SK-N-SH treated with all-trans-retinoic acid at 6 μM for 48 hours (cell line): ENCODE results near the gene CALCOCO2.

Experiments used
- ATAC-seq: fragments of 200-7000 bp; cut with Tn5 transposase; 3 replicates; pipeline ENCODE4 v1.9.1; 2020; ENCODE audit warnings: mild to moderate bottlenecking, moderate library complexity
- ARNTL ChIP-seq: fragments of 450-650 bp; formaldehyde crosslinking; IDR thresholded peaks from 2 replicates; pipeline ENCODE4 v1.5.0; 2020; ENCODE audit warnings: low read depth, mild to moderate bottlenecking, moderate library complexity, borderline replicate concordance
- BACH2 ChIP-seq: fragments of 250-450 bp; sonication (Bioruptor Pico); IDR thresholded peaks from 2 replicates; pipeline ENCODE4 v1.9.0; 2021; ENCODE audit warnings: mild to moderate bottlenecking, borderline replicate concordance
- CSDC2 ChIP-seq: fragments of 250-450 bp; sonication (Bioruptor Pico); IDR thresholded peaks from 2 replicates; pipeline ENCODE4 v1.5.0; 2020; ENCODE audit warnings: mild to moderate bottlenecking, moderate library complexity
- CSRNP3 ChIP-seq: fragments of 250-450 bp; sonication (Bioruptor Pico); IDR thresholded peaks from 2 replicates; pipeline ENCODE4 v1.5.1; 2021; ENCODE audit warnings: mild to moderate bottlenecking, moderate library complexity
- ESRRG ChIP-seq: fragments of 250-450 bp; sonication (Bioruptor Pico); IDR thresholded peaks from 2 replicates; pipeline ENCODE4 v1.6.1; 2021; ENCODE audit warnings: mild to moderate bottlenecking
- GLIS3 ChIP-seq: fragments of 250-450 bp; sonication (Bioruptor Pico); IDR thresholded peaks from 2 replicates; pipeline ENCODE4 v1.5.0; 2020; ENCODE audit warnings: mild to moderate bottlenecking, moderate library complexity
- ISL1 ChIP-seq: fragments of 250-450 bp; sonication (Bioruptor Pico); IDR thresholded peaks from 2 replicates; pipeline ENCODE4 v2.1.2; 2022; ENCODE audit warnings: mild to moderate bottlenecking, moderate library complexity
- OSR1 ChIP-seq: fragments of 250-450 bp; sonication (Bioruptor Pico); IDR thresholded peaks from 2 replicates; pipeline ENCODE4 v1.8.0; 2022; ENCODE audit warnings: moderate library complexity, mild to moderate bottlenecking, inconsistent platforms
- PATZ1 ChIP-seq: fragments of 250-450 bp; sonication (Bioruptor Pico); IDR thresholded peaks from 2 replicates; pipeline ENCODE4 v1.8.0; 2020; ENCODE audit warnings: mild to moderate bottlenecking, moderate library complexity, borderline replicate concordance
- POU6F1 ChIP-seq: fragments of 250-450 bp; sonication (Bioruptor Pico); IDR thresholded peaks from 2 replicates; pipeline ENCODE4 v1.8.0; 2021; ENCODE audit warnings: low read depth, mild to moderate bottlenecking, moderate library complexity, borderline replicate concordance
- PPARA ChIP-seq: fragments of 250-450 bp; sonication (Bioruptor Pico); IDR thresholded peaks from 2 replicates; pipeline ENCODE4 v1.5.0; 2020; ENCODE audit warnings: mild to moderate bottlenecking, borderline replicate concordance
- RARB ChIP-seq: fragments of 250-450 bp; sonication (Bioruptor Pico); IDR thresholded peaks from 2 replicates; pipeline ENCODE4 v1.8.0; 2021; ENCODE audit warnings: mild to moderate bottlenecking, moderate library complexity
- SNAI2 ChIP-seq: fragments of 250-450 bp; sonication (Bioruptor Pico); IDR thresholded peaks from 2 replicates; pipeline ENCODE4 v1.5.0; 2020; ENCODE audit warnings: mild to moderate bottlenecking, moderate library complexity
- TCF4 ChIP-seq: fragments of 250-450 bp; sonication (Bioruptor Pico); IDR thresholded peaks from 2 replicates; pipeline ENCODE4 v1.8.0; 2021; ENCODE audit warnings: mild to moderate bottlenecking, moderate library complexity, borderline replicate concordance
- TOX ChIP-seq: fragments of 250-450 bp; sonication (Bioruptor Pico); IDR thresholded peaks from 2 replicates; pipeline ENCODE4 v1.8.0; 2021; ENCODE audit warnings: mild to moderate bottlenecking, moderate library complexity, borderline replicate concordance
- ZC3H10 ChIP-seq: fragments of 250-450 bp; sonication (Bioruptor Pico); IDR thresholded peaks from 2 replicates; pipeline ENCODE4 v1.5.1; 2021; ENCODE audit warnings: mild to moderate bottlenecking, moderate library complexity
- ZFP3 ChIP-seq: fragments of 250-450 bp; sonication (Bioruptor Pico); IDR thresholded peaks from 2 replicates; pipeline ENCODE4 v1.5.0; 2020; ENCODE audit warnings: mild to moderate bottlenecking, moderate library complexity
- ZFP30 ChIP-seq: fragments of 450-650 bp; formaldehyde crosslinking; IDR thresholded peaks from 2 replicates; pipeline ENCODE4 v1.5.0; 2022; ENCODE audit warnings: mild to moderate bottlenecking, moderate library complexity
- ZNF565 ChIP-seq: fragments of 450-650 bp; formaldehyde crosslinking; conservative IDR thresholded peaks from 2 replicates; pipeline ENCODE4 v1.5.0; 2020; ENCODE audit warnings: low read depth, mild to moderate bottlenecking, moderate library complexity
- ZNF70 ChIP-seq: fragments of 450-650 bp; formaldehyde crosslinking; IDR thresholded peaks from 2 replicates; pipeline ENCODE4 v1.5.0; 2020; ENCODE audit warnings: mild to moderate bottlenecking, moderate library complexity
- ZNF8 ChIP-seq: fragments of 450-650 bp; formaldehyde crosslinking; IDR thresholded peaks from 2 replicates; pipeline ENCODE4 v1.5.0; 2020; ENCODE audit warnings: mild to moderate bottlenecking, moderate library complexity
- TF ChIP-seq, protein P1 (sequence below): fragments of 250-450 bp; sonication (Bioruptor Pico); IDR thresholded peaks from 2 replicates; pipeline ENCODE4 v1.5.1; 2020; ENCODE audit warnings: low read depth, mild to moderate bottlenecking, moderate library complexity
- TF ChIP-seq, protein P2 (sequence below): fragments of 250-450 bp; sonication (Bioruptor Pico); IDR thresholded peaks from 2 replicates; pipeline ENCODE4 v1.5.0; 2020; ENCODE audit warnings: mild to moderate bottlenecking, moderate library complexity

CALCOCO2 gene

GRCh38 chr17:48904428-48904827, 73.6 kb downstream of the CALCOCO2 start:
- no peak for TF ChIP-seq ISL1 (CRISPR knock-in tag)
- TF ChIP-seq ZNF565 = no peak
- no peak for ATAC-seq

GRCh38 chr17:48905987-48906515, 75.2 kb downstream of the CALCOCO2 start:
- no peak for ATAC-seq
- TF ChIP-seq TOX = no peak
- no peak for TF ChIP-seq SNAI2
- no peak for TF ChIP-seq TCF4 (CRISPR knock-in tag)
- no peak for TF ChIP-seq GLIS3 (CRISPR knock-in tag)
- no peak for TF ChIP-seq ZFP30 (CRISPR knock-in tag)
- no peak for TF ChIP-seq ZC3H10 (CRISPR knock-in tag)
- TF ChIP-seq CSDC2 (CRISPR knock-in tag) = no peak
- TF ChIP-seq CSRNP3 = no peak
- TF ChIP-seq POU6F1 (CRISPR knock-in tag) = no peak
- no peak for TF ChIP-seq ZNF565
- no peak for TF ChIP-seq PPARA (CRISPR knock-in tag)

DNA sequence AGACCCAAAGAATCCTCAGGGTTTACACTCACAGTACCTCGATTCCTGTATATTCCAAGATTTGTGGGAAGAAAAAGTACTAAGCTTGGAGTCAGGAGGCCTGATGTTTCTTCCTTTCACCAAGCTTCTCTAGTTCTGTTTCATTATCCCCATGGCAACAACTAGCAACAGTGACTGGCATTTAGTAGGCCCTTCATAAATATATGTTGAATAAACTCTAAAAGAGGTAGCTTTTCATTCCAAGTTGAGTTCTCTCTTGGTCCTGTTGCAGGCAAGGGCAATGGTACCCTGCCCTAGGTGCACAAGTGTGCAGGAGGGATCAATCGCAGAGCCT, 76.8 kb downstream of the CALCOCO2 start:
- no peak for TF ChIP-seq ZNF565
- TF ChIP-seq ZNF8 = no peak
- TF ChIP-seq ZFP30 (CRISPR knock-in tag) = no peak
- TF ChIP-seq CSDC2 (CRISPR knock-in tag) = no peak
- TF ChIP-seq GLIS3 (CRISPR knock-in tag) = no peak
- TF ChIP-seq ISL1 (CRISPR knock-in tag) = no peak
- ATAC-seq = peak; percentile 34

- peak; percentile 93 for ATAC-seq
- TF ChIP-seq ISL1 (CRISPR knock-in tag) (no peak), CSRNP3 (0 out of 2 replicates have a peak, but pooled peaks have one; percentile 29), ESRRG (CRISPR knock-in tag) (no peak), TOX (no peak), ZFP3 (CRISPR knock-in tag) (0 out of 2 replicates have a peak, but pooled peaks have one; percentile 20), CSDC2 (CRISPR knock-in tag) (peak; percentile 77; the same call in 1 of the 2 replicates), TCF4 (CRISPR knock-in tag) (no peak; the same call in 1 of the 2 replicates), PATZ1 (CRISPR knock-in tag) (0 out of 2 replicates have a peak, but pooled peaks have one; percentile 18), OSR1 (CRISPR knock-in tag) (no peak), ARNTL (no peak), ZNF8 (no peak), SNAI2 (peak; percentile 58; the same call in 1 of the 2 replicates), ZFP30 (CRISPR knock-in tag) (no peak), PPARA (CRISPR knock-in tag) (no peak), ZNF70 (CRISPR knock-in tag) (no peak), RARB (CRISPR knock-in tag) (no peak; the same call in 1 of the 2 replicates), ZNF565 (no peak), ZC3H10 (CRISPR knock-in tag) (no peak), BACH2 (CRISPR knock-in tag) (no peak), GLIS3 (CRISPR knock-in tag) (no peak)
- TF ChIP-seq, protein P1, sequence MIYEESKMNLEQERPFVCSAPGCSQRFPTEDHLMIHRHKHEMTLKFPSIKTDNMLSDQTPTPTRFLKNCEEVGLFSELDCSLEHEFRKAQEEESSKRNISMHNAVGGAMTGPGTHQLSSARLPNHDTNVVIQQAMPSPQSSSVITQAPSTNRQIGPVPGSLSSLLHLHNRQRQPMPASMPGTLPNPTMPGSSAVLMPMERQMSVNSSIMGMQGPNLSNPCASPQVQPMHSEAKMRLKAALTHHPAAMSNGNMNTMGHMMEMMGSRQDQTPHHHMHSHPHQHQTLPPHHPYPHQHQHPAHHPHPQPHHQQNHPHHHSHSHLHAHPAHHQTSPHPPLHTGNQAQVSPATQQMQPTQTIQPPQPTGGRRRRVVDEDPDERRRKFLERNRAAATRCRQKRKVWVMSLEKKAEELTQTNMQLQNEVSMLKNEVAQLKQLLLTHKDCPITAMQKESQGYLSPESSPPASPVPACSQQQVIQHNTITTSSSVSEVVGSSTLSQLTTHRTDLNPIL (CRISPR knock-in tag) = no peak
- TF ChIP-seq, protein P2, sequence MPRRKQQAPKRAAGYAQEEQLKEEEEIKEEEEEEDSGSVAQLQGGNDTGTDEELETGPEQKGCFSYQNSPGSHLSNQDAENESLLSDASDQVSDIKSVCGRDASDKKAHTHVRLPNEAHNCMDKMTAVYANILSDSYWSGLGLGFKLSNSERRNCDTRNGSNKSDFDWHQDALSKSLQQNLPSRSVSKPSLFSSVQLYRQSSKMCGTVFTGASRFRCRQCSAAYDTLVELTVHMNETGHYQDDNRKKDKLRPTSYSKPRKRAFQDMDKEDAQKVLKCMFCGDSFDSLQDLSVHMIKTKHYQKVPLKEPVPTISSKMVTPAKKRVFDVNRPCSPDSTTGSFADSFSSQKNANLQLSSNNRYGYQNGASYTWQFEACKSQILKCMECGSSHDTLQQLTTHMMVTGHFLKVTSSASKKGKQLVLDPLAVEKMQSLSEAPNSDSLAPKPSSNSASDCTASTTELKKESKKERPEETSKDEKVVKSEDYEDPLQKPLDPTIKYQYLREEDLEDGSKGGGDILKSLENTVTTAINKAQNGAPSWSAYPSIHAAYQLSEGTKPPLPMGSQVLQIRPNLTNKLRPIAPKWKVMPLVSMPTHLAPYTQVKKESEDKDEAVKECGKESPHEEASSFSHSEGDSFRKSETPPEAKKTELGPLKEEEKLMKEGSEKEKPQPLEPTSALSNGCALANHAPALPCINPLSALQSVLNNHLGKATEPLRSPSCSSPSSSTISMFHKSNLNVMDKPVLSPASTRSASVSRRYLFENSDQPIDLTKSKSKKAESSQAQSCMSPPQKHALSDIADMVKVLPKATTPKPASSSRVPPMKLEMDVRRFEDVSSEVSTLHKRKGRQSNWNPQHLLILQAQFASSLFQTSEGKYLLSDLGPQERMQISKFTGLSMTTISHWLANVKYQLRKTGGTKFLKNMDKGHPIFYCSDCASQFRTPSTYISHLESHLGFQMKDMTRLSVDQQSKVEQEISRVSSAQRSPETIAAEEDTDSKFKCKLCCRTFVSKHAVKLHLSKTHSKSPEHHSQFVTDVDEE (CRISPR knock-in tag) = no peak
Observed at GRCh38 chr17:48908047-48908843, 77.4 kb downstream of the CALCOCO2 start, which contains the start of gene UBE2Z. TSS of gene UBE2Z (plus strand) at chr17:48908407. CDS start at chr17:48908504, 97 bp downstream.
